Thoracic aorta (tissue), 2 donors: Measurements from ENCODE around the gene ACTL9. TPM values are rescaled to one million over a fixed set of nuclear protein-coding genes. Genes with fewer than 3 reads are reported as not detected.
A peak's percentile ranks its signal among the peaks of the same experiment; 100 is the strongest.

Source experiments
- ATAC-seq: fragments of 150-250 bp; one replicate; pipeline ENCODE4 v1.8.0; 2017; ENCODE audit warnings: low read depth; ENCODE audit not compliant: insufficient number of reproducible peaks, low FRiP score
- DNase-seq: peaks from one replicate; pipeline ENCODE4 v3.0.0-alpha.2; 2020; ENCODE audit warnings: low spot score
- H3K27ac ChIP-seq, 2 donors: fragments of 200-600 bp; sonication (generic); 1 replicate in 1 of 2; 2 replicates in 1 of 2; pipeline ENCODE4 v1.5.1; 2016; ENCODE audit warnings: mild to moderate bottlenecking in 2 of 2, moderate library complexity in 2 of 2
- H3K27me3 ChIP-seq: fragments of 200-600 bp; sonication (generic); replicated peaks from 2 replicates; pipeline ENCODE4 v1.6.0; 2016; ENCODE audit warnings: mild to moderate bottlenecking; ENCODE audit not compliant: insufficient read depth
- H3K36me3 ChIP-seq: fragments of 200-600 bp; sonication (generic); one replicate; pipeline ENCODE4 v1.5.1; 2016
- H3K4me1 ChIP-seq, 2 donors: fragments of 200-600 bp; sonication (generic); 1 replicate in 1 of 2; 2 replicates in 1 of 2; pipeline versions ENCODE4 v1.5.1 to v1.6.0; 2016; ENCODE audit warnings: low read depth in 2 of 2, mild to moderate bottlenecking in 1 of 2; ENCODE audit not compliant: control insufficient read depth in 1 of 2
- H3K4me3 ChIP-seq: fragments of 200-600 bp; sonication (generic); 2 replicates; pipeline ENCODE4 v1.5.1; 2016; ENCODE audit warnings: mild to moderate bottlenecking
- H3K9me3 ChIP-seq: fragments of 200-600 bp; sonication (generic); 2 replicates; pipeline ENCODE4 v1.5.1; 2016
- total RNA-seq, 2 donors: library from RNA; depleted of rRNA; stranded (reverse); fragments of >200 nt; gene quantifications; one replicate each; pipeline versions ENCODE4 v1.1.0 to v1.2.3, GENCODE V29; 2016
- TF ChIP-seq, protein P1 (sequence below): fragments of 200-600 bp; sonication (generic); IDR thresholded peaks from one replicate; pipeline ENCODE4 v1.5.1; 2019; ENCODE audit warnings: antibody characterized with exemption

Gene ACTL9
- total RNA-seq, 2 donors from 2014 or later: not detected

DNA sequence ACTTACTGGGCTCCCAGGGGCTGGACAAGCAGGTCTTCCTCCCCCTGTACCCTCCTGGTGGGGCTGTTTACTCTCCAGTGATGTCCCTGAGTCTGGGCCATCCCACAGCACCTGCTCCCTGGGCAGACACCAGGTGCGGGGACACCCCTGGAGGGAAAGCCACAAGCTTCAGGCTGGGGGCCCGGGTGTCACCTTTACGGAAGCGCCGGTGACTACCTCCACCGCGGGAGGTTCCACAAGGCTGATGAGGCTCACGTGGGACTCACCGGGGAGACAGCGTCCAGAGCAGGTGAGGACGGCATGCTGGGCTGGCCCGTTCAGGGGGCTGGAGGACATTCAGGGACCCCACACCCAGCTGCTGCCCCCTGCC is 43.3 kb downstream of the ACTL9 start:
- Histone ChIP-seq H3K9me3 (no peaks in the 10 kb centered on the region), H3K4me3 (no peak overlapping the region), H3K27me3 (no peaks in the 10 kb centered on the region), H3K4me1 (peaks cover 3 to 8% of the 10 kb centered on the region in 2 donors), H3K36me3 (no peaks in the 10 kb centered on the region), H3K27ac (no peak overlapping the region)
- TF ChIP-seq, protein P1, sequence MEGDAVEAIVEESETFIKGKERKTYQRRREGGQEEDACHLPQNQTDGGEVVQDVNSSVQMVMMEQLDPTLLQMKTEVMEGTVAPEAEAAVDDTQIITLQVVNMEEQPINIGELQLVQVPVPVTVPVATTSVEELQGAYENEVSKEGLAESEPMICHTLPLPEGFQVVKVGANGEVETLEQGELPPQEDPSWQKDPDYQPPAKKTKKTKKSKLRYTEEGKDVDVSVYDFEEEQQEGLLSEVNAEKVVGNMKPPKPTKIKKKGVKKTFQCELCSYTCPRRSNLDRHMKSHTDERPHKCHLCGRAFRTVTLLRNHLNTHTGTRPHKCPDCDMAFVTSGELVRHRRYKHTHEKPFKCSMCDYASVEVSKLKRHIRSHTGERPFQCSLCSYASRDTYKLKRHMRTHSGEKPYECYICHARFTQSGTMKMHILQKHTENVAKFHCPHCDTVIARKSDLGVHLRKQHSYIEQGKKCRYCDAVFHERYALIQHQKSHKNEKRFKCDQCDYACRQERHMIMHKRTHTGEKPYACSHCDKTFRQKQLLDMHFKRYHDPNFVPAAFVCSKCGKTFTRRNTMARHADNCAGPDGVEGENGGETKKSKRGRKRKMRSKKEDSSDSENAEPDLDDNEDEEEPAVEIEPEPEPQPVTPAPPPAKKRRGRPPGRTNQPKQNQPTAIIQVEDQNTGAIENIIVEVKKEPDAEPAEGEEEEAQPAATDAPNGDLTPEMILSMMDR: no peak
- no peak for DNase-seq
- ATAC-seq: no peak

DNA sequence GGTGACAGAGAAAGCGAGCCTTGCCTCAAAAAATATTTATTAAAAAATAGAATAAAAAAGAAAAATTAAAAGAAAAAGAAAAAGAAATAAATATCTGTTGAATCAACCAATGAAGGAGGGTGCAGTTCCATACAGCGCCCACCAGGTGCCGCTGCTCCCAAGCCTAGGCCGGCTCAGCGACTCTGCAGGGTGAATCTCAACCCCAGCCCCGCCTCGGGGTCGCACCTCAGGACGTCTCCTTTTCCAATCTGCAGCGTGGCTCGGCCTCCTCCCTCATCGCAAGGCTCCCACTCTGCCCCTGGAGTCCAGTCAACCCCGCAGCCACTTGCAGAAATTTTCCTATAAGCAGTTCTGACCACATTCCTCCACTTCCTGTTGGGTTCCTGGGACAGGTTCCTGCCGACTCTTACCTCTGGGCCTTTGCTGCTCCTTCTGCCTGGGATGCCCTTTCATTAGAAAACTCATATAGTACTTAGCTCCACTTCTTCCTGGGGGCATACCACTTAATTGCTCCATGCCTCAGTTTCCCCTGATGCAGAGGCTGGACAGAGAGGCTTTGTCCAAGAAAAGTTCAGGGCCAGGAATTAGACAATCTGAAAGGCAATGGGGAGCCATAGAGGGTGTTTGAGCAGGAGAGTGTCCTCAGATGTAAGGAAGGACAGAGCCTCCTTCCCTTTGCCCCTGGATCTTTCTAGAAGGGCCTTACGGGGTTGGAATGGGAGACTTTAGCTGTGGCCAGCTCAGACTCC is 43.8 kb downstream of the ACTL9 start:
- peak overlapping the region; percentile 50 for H3K4me3 ChIP-seq
- H3K9me3 ChIP-seq: no peaks in the 10 kb centered on the region
- DNase-seq: no peak
- H3K36me3 ChIP-seq: no peaks in the 10 kb centered on the region
- H3K27ac ChIP-seq: no peak overlapping the region
- H3K27me3 ChIP-seq: no peaks in the 10 kb centered on the region
- no peak for ATAC-seq
- H3K4me1 ChIP-seq: peaks cover 5 to 14% of the 10 kb centered on the region in 2 donors
- TF ChIP-seq, protein P1: peak; percentile 98

DNA sequence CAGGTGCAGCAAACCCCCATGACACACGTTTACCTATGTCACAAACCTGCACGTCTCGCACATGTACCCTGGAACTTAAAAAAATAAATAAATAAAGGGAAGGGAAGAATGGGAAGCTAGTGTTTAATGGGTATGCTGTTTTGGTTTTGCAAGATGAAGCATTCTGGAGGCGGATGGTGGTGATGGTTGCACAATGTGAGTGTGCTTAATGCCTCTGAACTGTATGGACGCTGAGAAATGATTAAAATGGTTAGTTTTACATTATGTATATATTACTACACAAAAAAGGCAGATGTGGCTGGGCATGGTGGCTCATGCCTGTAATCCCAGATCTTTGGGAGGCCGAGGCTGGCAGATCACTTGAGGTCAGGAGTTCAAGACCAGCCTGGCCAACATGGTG is 50.4 kb downstream of the ACTL9 start:
- Histone ChIP-seq H3K27me3 (no peaks in the 10 kb centered on the region), H3K4me1 (peaks cover 5 to 18% of the 10 kb centered on the region in 2 donors), H3K4me3 (no peak overlapping the region), H3K27ac (no peak overlapping the region), H3K36me3 (no peaks in the 10 kb centered on the region), H3K9me3 (no peaks in the 10 kb centered on the region)
- ATAC-seq (no peak), DNase-seq (no peak)
- TF ChIP-seq, protein P1: no peak

Other genes starting within 250 kb of the ACTL9 start
- gene PRAM1, start 196.2 kb downstream of the ACTL9 start, total RNA-seq: 1 to 10 TPM in 1 of 2 donors, under 1 TPM in 1; 0.28 to 1.2 TPM
- 10 to 100 TPM in 1 of 2 donors, 1 to 10 TPM in 1; 6.5 to 10.6 TPM for gene ZNF414, start 184.6 kb downstream of the ACTL9 start, total RNA-seq
- gene MYO1F, start 121.4 kb downstream of the ACTL9 start, total RNA-seq: 10 to 100 TPM; 29.6 to 33.9 TPM
- 100 to 1,000 TPM; 164 to 214 TPM for gene ADAMTS10, start 88.1 kb downstream of the ACTL9 start, total RNA-seq
- gene NFILZ, start 68.2 kb downstream of the ACTL9 start, total RNA-seq: not detected
- not detected for gene OR2Z1, start 22.8 kb upstream of the ACTL9 start, total RNA-seq
- gene ZNF558, start 133.5 kb upstream of the ACTL9 start, total RNA-seq: 10 to 100 TPM; 35.2 to 44.1 TPM
- not detected for gene MBD3L1, start 133.6 kb upstream of the ACTL9 start, total RNA-seq